GM21390 (cell line): ENCODE measurements around the gene NUDT3.
"Not testable (repeated sequence)": the region's sequence is repeated elsewhere in the genome, so short reads cannot be mapped to it uniquely, and the experiment has no call there.

Source experiments
- ATAC-seq: cut with Tn5 transposase; IDR thresholded peaks from one replicate; pipeline ENCODE4 v1.9.1; 2021; ENCODE audit not compliant: unreplicated experiment

Gene NUDT3

GRCh38 chr6:34346175-34347119, 46.0 kb downstream of the NUDT3 start:
- no peak for ATAC-seq

- ATAC-seq, result no peak
These were observed 48.7 kb downstream of the NUDT3 start for GRCh38 chr6:34343806-34344205.

- ATAC-seq, result no peak
These were observed 50.2 kb downstream of the NUDT3 start for GRCh38 chr6:34342247-34342646.

GRCh38 chr6:34341481-34341971, 50.9 kb downstream of the NUDT3 start:
- ATAC-seq, result no peak

GRCh38 chr6:34340906-34341480, 51.5 kb downstream of the NUDT3 start:
- no peak for ATAC-seq

GRCh38 chr6:34340394-34340793, 52.1 kb downstream of the NUDT3 start:
- ATAC-seq, result no peak

- no peak for ATAC-seq
These were observed 52.5 kb downstream of the NUDT3 start for GRCh38 chr6:34339971-34340370.

GRCh38 chr6:34339432-34339831, 53.0 kb downstream of the NUDT3 start:
- ATAC-seq, result no peak

- no peak for ATAC-seq
These were observed 53.7 kb downstream of the NUDT3 start for GRCh38 chr6:34338811-34339210.

GRCh38 chr6:34338377-34338776, 54.1 kb downstream of the NUDT3 start:
- no peak for ATAC-seq

- ATAC-seq, result no peak
These were observed 57.6 kb downstream of the NUDT3 start for GRCh38 chr6:34334796-34335416.

GRCh38 chr6:34333858-34334257, 58.6 kb downstream of the NUDT3 start:
- no peak for ATAC-seq

GRCh38 chr6:34332251-34333198, 59.9 kb downstream of the NUDT3 start:
- no peak for ATAC-seq

- ATAC-seq, result no peak
These were observed 61.0 kb downstream of the NUDT3 start for GRCh38 chr6:34331371-34332050.

- not testable (repeated sequence) for ATAC-seq
These were observed 62.7 kb downstream of the NUDT3 start for GRCh38 chr6:34329814-34330213.

GRCh38 chr6:34328969-34329368, 63.5 kb downstream of the NUDT3 start:
- ATAC-seq, result no peak

GRCh38 chr6:34327313-34328205, 64.9 kb downstream of the NUDT3 start:
- ATAC-seq, result not testable (repeated sequence)

- no peak for ATAC-seq
These were observed 66.8 kb downstream of the NUDT3 start for GRCh38 chr6:34325633-34326032.
